Loucy (cell line): Measurements from ENCODE around the gene COP1.

Experiments
- H2AFZ ChIP-seq: fragments of 200-600 bp; sonication (generic); 2 replicates; pipeline ENCODE4 v1.6.0; 2016; ENCODE audit warnings: antibody characterized with exemption, mild to moderate bottlenecking, low read length, moderate library complexity
- H3F3A ChIP-seq: fragments of 200-600 bp; 2 replicates; pipeline ENCODE4 v1.6.0; 2016; ENCODE audit warnings: antibody characterized with exemption, low read depth, mild to moderate bottlenecking
- H3K27me3 ChIP-seq: fragments of 200-600 bp; sonication (generic); 2 replicates; pipeline ENCODE4 v1.6.1; 2014; ENCODE audit warnings: low read length, mild to moderate bottlenecking; ENCODE audit not compliant: insufficient read depth, poor library complexity, severe bottlenecking
- H3K36me3 ChIP-seq: fragments of 200-600 bp; sonication (generic); 2 replicates; pipeline ENCODE4 v1.6.1; 2016; ENCODE audit warnings: low read length; ENCODE audit not compliant: insufficient read depth
- H3K4me1 ChIP-seq: fragments of 200-600 bp; sonication (generic); 2 replicates; pipeline ENCODE4 v1.5.1; 2014; ENCODE audit warnings: low read length, mild to moderate bottlenecking; ENCODE audit not compliant: insufficient read depth, poor library complexity, severe bottlenecking
- H3K4me2 ChIP-seq: fragments of 200-600 bp; sonication (generic); 2 replicates; pipeline ENCODE4 v1.6.0; 2014; ENCODE audit warnings: antibody characterized with exemption, low read length, low read depth, mild to moderate bottlenecking; ENCODE audit not compliant: poor library complexity, severe bottlenecking
- H3K4me3 ChIP-seq: fragments of 200-600 bp; sonication (generic); 2 replicates; pipeline ENCODE4 v1.5.1; 2014; ENCODE audit warnings: low read length, mild to moderate bottlenecking, mixed read lengths; ENCODE audit not compliant: poor library complexity, severe bottlenecking
- H3K79me2 ChIP-seq: fragments of 200-600 bp; sonication (generic); 2 replicates; pipeline ENCODE4 v1.6.1; 2014; ENCODE audit warnings: low read length; ENCODE audit not compliant: insufficient read depth
- H3K9ac ChIP-seq: fragments of 200-600 bp; sonication (generic); 2 replicates; pipeline ENCODE4 v1.6.0; 2014; ENCODE audit warnings: mild to moderate bottlenecking, low read depth, low read length, moderate library complexity; ENCODE audit not compliant: poor library complexity, severe bottlenecking
- H3K9me2 ChIP-seq: fragments of 200-600 bp; sonication (generic); replicated peaks from 2 replicates; pipeline ENCODE4 v1.6.1; 2016; ENCODE audit warnings: low read depth, low read length, mixed read lengths
- H3K9me3 ChIP-seq: fragments of 200-600 bp; sonication (generic); 2 replicates; pipeline ENCODE4 v1.6.1; 2014; ENCODE audit warnings: mild to moderate bottlenecking, antibody characterized with exemption, low read length, low read depth; ENCODE audit not compliant: insufficient read depth
- H4K20me1 ChIP-seq: fragments of 200-600 bp; sonication (generic); 2 replicates; pipeline ENCODE4 v1.6.0; 2014; ENCODE audit warnings: antibody characterized with exemption, low read length, mild to moderate bottlenecking; ENCODE audit not compliant: insufficient read depth, poor library complexity, severe bottlenecking
- EZH2phosphoT487 ChIP-seq: fragments of 200-600 bp; IDR thresholded peaks from 2 replicates; pipeline ENCODE4 v1.6.1; 2018; ENCODE audit warnings: antibody characterized with exemption, mild to moderate bottlenecking, moderate library complexity, borderline replicate concordance
- TF ChIP-seq, protein P1 (sequence below): fragments of 200-600 bp; sonication (generic); conservative IDR thresholded peaks from 2 replicates; pipeline ENCODE4 v1.5.1; 2014; ENCODE audit warnings: mild to moderate bottlenecking, antibody characterized with exemption, low read length

The COP1 gene

DNA sequence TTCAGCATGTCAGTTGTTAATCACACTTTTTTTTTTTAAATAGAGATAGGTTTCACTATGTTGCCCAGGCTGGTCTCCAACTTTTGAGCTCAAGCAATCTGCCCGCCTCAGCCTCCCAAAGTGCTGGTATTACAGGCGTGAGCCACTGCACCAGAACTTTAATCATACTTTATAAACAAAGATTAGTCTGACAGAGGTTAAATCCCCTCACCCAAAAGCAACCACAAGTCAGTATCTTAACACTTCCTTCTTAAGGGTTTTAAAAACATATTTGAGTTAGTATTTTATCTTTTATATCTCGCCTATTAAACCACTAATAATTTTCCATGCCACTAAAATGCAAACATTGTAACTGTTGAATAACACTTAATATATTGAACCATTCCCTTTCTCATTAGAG, 70.2 kb downstream of the COP1 start:
- Histone ChIP-seq H3K9me3 (no peaks in the 10 kb centered on the region), H3K4me2 (no peak overlapping the region), H2AFZ (no peak overlapping the region), H3K79me2 (peaks cover 61% of the 10 kb centered on the region), H3K27me3 (no peaks in the 10 kb centered on the region), H3K36me3 (peaks cover 23% of the 10 kb centered on the region; the same call in 1 of the 2 replicates), H3K4me3 (no peak overlapping the region), H3K9ac (no peak overlapping the region), H3F3A (no peaks in the 10 kb centered on the region), H3K4me1 (peaks cover 4% of the 10 kb centered on the region), H3K9me2 (no peaks in the 10 kb centered on the region), H4K20me1 (peaks cover 34% of the 10 kb centered on the region)
- TF ChIP-seq, protein P1, sequence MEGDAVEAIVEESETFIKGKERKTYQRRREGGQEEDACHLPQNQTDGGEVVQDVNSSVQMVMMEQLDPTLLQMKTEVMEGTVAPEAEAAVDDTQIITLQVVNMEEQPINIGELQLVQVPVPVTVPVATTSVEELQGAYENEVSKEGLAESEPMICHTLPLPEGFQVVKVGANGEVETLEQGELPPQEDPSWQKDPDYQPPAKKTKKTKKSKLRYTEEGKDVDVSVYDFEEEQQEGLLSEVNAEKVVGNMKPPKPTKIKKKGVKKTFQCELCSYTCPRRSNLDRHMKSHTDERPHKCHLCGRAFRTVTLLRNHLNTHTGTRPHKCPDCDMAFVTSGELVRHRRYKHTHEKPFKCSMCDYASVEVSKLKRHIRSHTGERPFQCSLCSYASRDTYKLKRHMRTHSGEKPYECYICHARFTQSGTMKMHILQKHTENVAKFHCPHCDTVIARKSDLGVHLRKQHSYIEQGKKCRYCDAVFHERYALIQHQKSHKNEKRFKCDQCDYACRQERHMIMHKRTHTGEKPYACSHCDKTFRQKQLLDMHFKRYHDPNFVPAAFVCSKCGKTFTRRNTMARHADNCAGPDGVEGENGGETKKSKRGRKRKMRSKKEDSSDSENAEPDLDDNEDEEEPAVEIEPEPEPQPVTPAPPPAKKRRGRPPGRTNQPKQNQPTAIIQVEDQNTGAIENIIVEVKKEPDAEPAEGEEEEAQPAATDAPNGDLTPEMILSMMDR = no peak
- TF ChIP-seq EZH2phosphoT487 = no peak

DNA sequence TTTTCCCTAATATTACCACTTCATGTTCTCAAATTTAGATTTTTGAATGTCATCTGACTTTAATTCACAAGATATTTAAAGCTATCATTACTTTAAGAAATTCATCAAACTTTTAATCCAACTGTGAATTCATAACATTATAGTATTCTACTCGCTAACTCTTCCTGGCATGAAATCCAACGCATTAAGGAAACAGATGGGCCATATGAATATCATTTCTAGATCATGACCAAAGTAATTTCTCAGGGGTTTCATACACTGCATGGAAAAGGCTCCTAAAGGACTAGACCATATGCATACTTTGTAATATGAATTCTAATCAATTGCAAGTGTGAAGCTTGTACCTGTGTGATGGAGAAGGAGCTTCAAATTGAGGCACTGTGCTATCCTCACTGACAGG, 72.4 kb downstream of the COP1 start:
- peaks cover 24% of the 10 kb centered on the region for H4K20me1 ChIP-seq
- TF ChIP-seq, protein P1 = no peak
- TF ChIP-seq EZH2phosphoT487 = no peak
- H3K36me3 ChIP-seq = peaks cover 25% of the 10 kb centered on the region; the same call in 1 of the 2 replicates
- no peaks in the 10 kb centered on the region for H3K9me3 ChIP-seq
- H3K9ac ChIP-seq = no peak overlapping the region
- no peak overlapping the region for H2AFZ ChIP-seq
- H3K4me2 ChIP-seq = no peak overlapping the region
- no peaks in the 10 kb centered on the region for H3K9me2 ChIP-seq
- H3K4me3 ChIP-seq = no peak overlapping the region
- no peaks in the 10 kb centered on the region for H3K27me3 ChIP-seq
- H3K79me2 ChIP-seq = peaks cover 39% of the 10 kb centered on the region
- H3F3A ChIP-seq = no peaks in the 10 kb centered on the region
- no peaks in the 10 kb centered on the region for H3K4me1 ChIP-seq

DNA sequence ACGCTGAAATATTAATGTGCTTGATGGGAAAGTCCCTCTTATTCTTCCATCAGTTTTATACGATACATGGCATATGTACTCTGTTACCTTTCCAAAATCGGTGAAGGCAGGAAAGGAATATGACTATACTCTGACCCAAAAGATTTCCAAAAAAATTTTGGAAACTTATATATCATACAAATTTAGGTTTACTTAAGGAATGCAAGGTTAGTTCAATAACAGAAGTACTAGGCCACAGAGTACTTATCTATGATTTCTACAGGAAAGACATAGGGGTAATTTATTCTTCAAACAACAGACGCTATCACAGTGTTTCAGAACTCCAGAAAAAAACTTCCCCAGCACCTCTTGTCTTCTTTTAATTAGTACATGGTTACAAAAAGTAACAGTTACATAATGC, 84.8 kb downstream of the COP1 start:
- no peak overlapping the region for H3K4me3 ChIP-seq
- H3K9me3 ChIP-seq = peaks cover 6% of the 10 kb centered on the region; the same call in 1 of the 2 replicates
- peaks cover 20% of the 10 kb centered on the region for H3K36me3 ChIP-seq
- H3F3A ChIP-seq = no peaks in the 10 kb centered on the region
- H3K9me2 ChIP-seq = no peaks in the 10 kb centered on the region
- H3K9ac ChIP-seq = no peak overlapping the region
- H3K27me3 ChIP-seq = no peaks in the 10 kb centered on the region
- H3K4me2 ChIP-seq = no peak overlapping the region
- H2AFZ ChIP-seq = no peak overlapping the region
- H4K20me1 ChIP-seq = peaks cover 9% of the 10 kb centered on the region
- TF ChIP-seq EZH2phosphoT487 = no peak
- TF ChIP-seq, protein P1 = no peak
- no peaks in the 10 kb centered on the region for H3K4me1 ChIP-seq
- peaks cover 3% of the 10 kb centered on the region; the same call in 1 of the 2 replicates for H3K79me2 ChIP-seq
